NK-92 treated with Interleukin-12 subunit alpha and Interleukin-12 subunit beta, amount 100 ng/mL, for 24 hours (cell line): ENCODE data around the gene HOXA3.

ENCODE experiments used
- DNase-seq: peaks from one replicate; lab custom pipeline; 2025; lab: John Stamatoyannopoulos, UW

The HOXA3 gene

DNA sequence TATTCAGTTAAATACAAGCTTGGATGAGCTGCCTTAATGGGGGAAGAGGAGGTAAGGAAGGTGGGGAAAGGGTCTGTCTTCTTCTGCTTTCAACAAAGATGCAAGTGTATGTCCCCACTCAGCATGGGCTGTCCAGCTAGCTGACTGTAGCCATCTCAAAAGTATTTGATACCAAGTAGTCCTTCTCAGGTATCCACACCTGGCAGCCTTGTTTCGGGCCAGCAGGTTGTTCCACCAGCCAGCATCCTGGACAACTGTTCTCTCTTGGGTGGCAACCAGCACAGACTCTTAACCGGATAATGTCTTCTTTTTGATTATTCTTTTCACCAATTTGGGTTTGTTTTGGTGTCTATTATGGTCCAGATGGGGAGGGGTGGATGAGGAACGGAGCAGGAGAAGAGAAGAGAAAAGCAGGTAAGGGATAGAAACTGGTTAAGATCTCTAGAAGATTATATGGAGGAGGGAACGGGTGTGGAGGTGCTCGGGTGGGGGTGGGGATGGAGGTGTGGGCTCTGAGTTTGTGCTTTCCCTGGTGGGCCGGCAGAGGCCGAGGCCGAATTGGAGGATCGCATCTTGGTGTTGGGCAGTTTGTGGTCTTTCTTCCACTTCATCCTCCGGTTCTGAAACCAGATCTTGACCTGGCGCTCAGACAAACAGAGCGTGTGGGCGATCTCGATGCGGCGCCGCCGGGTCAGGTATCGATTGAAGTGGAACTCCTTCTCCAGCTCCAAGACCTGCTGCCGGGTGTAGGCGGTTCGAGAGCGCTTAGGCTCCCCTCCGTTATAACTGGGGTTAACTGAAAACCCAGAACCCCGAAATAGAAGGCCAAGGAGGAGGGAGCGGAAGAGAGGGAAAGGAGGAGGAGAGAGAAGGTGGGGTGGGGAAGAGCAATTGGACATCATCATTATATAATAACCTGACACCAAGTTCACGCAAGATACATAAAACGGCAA is 23.3 kb downstream of the HOXA3 start:
- no peak for DNase-seq

DNA sequence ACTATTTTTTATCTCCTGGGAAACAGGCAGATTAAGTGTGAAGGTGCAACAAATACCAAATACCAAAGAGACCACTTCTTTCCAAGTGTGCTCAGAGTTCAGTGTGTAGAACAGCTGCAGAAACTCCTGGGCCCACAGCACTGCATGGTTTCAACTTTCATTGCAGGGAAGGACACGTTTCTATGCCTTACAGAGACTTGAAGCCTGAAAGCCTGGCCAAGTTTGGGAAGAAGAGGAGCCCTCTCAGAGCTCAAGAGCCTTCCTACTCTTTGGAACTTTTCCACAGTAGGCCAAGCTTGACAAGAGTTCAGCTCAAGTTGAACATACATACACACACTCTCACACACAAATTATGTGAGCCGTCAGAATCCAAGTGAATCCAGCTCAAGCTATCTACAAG is 24.3 kb downstream of the HOXA3 start:
- DNase-seq, result no peak

- no peak for DNase-seq
Observed at GRCh38 chr7:27126596-27127327, 25.6 kb downstream of the HOXA3 start.

- no peak for DNase-seq
Observed at GRCh38 chr7:27125986-27126394, 26.4 kb downstream of the HOXA3 start.

- no peak for DNase-seq
Observed at GRCh38 chr7:27124902-27125689, 27.3 kb downstream of the HOXA3 start.

GRCh38 chr7:27124096-27124901 is 28.1 kb downstream of the HOXA3 start:
- no peak for DNase-seq

DNA sequence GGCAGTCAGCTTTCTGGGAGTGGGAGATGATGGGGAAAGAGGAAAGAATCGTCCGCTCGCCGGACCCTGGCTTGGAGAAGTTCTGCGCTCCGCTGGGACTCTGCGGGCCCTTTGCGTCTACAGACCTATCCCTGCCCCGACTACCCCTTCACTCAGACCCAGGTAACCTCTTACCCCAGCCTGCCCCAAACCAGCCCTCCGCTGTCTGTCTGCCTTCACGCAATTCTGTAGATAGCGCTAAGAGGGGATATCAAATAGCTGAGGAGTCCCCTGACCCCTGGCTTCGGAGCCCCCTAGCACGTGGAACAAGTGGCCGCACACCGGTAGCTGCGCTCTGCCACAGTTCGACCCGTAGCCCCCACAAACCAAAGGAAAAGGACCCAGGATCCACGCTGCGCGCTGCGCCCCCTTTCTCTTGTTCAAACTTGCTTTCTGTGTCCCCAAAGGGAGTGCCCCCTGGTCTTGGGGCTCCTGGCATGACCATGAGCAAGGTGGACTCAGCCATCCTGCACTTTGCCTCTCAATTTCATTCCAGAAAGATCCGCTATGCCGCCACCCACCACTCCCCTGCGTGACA is 28.8 kb downstream of the HOXA3 start:
- no peak for DNase-seq

GRCh38 chr7:27123007-27123476 is 29.3 kb downstream of the HOXA3 start:
- DNase-seq, result no peak

- DNase-seq, result no peak
Observed at GRCh38 chr7:27122077-27122910, 30.1 kb downstream of the HOXA3 start.

DNA sequence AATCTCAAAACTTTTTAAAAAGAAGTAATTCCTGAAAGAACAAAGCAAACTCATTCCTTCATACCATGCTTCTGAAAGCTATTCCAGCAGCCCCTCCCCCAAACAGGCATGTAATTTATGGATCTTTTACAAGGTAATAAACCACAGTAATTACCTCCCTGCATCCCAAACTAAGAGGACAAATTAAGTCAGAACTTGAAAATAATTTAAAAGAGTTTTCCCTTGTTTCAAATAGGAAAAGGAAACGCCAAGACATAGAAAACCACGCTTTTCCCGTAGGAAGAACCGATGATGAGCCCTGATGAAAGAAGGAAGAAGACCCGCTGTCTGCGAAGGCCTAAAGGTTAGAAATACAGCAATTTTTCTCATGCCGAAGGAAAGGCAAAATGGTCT is 30.7 kb downstream of the HOXA3 start:
- DNase-seq, result no peak

DNA sequence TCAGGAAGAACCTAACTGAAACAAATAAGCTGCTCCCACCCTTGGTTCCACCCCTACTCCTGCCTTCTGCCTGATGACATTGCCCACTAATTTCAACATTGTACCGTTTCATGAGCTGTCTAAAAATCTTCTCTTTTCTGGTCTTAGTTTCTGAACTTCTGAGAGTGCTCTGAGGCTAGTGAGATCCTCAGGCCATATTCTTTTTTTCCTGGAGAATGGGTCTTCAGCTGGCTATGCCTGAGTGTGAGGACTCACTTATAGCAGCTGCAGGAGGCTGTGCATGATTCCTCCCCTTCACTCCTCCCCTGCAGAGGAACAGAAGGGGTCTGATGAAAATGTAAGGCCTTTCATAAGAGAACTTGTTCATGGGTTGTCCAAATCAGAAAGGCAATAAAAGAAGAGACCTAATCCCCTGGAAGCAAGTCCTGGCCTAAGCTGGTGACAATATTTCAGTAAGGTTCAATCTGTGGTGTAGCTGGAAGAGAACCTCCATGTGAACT is 32.9 kb downstream of the HOXA3 start:
- DNase-seq, result no peak

- no peak for DNase-seq
Observed at GRCh38 chr7:27118580-27118979, 33.8 kb downstream of the HOXA3 start.

DNA sequence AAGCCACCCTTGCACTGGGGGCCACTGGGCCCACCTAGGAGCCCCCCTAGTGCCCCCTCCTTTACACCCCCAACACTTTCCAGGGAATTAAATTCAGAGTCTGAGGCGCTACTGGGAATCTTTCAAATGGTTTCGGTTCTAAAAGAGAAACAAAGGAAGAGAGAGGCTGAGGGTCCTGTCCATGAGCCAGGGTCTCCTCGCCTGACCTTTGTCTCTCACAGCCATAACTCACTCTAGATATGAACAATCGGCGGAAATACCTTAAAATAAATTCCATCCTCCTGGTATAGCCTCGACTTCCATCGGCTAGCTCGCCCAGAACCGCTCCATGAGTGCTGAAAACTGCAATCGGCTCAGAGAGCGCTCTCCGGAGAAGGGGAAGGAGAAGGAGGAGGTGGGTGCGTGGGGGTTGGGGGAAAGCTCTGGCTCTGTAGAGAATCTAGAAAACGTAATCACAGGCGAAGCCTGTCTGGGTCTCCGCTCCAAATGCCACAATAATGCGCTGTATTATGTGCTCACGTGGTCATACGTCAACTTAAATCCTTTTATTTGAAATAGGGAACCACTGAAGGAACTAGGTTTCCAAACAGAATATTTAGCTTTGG is 34.4 kb downstream of the HOXA3 start:
- DNase-seq, result no peak

DNA sequence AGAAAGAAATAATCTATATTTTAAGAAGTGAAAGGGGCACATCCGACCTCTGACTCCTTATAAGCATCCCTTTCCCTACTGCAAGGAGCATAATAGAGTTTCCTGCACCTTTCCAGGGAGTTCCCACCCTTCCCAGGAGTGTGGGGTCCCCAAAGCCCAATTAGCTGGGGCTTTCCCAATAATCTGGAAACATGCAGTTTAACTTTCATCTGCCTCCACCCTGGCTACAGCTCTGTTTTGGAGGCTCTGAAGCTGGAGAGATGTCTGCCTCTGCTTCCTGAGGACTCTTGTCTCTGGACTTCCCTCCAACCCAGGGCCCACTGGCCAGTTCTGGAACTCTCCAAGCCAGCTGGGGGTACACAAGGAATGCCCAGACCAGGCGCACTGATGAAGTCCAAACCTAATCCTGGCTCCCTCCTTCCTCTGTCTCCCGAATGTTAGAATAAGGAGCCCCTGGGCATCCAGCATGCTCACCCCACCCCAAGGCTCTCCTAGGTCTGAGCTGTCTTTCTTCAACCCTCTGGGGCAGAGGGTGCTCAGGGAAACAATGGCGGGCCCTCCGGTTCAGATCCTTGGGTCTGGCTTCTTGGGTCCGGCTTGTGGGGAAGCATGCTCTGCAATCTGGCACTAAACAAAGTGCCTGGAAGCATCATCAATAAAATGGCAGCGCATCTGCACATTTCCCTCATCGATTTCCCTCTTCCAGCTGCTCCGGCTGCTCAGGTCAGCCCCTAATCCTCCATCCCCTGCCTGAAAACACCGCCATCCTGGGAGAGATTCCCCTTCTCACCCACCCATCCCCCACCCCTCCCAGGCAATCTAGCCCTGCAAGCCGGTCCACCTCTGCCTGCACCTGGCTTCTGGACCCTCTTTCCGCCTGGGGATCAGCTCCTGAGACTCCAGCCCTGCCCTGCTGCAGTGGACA is 35.2 kb downstream of the HOXA3 start:
- no peak for DNase-seq

DNA sequence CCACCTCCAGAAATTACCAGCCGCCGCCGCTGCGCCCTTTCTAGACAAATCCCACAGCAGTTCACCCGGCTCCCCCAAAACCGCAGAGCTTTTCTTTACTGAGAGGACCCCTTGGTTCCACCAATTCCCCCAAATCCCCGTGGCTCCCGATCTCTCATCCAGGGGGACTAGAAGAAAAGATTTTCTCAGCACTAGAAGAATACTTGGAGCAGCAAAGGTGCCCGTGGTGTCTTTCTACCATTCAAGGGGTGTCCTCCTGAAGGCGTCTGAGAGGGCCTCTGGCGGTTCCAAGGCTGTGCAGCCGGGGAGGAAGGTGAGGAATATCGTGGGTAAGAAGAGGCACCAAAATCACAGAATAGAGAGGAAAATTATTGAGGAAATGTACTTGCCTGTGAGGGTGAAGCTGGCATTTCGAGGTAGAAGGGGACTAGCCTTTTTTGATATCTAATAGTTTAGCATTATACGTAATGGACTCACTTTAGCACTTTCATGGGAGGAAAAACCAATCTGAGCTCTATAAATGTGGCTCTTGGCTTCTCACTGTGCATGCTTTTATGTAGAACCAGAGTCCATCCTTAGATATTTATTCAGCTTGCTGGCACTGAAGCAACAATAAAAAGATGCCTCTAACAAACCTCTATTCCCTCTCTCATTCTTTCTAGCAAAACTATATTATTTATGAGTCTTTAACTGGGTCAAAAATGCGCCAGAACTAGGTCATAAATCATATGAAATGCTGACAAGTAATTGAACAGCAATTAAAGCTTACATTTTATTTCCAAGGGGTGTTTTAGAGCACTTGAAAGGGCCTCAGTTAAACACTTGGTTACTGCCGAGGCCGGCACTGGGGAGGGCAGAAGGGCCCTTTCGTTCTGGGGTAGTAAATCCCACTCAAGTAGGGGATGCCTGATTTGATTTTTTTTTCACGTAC is 36.1 kb downstream of the HOXA3 start:
- DNase-seq, result no peak

DNA sequence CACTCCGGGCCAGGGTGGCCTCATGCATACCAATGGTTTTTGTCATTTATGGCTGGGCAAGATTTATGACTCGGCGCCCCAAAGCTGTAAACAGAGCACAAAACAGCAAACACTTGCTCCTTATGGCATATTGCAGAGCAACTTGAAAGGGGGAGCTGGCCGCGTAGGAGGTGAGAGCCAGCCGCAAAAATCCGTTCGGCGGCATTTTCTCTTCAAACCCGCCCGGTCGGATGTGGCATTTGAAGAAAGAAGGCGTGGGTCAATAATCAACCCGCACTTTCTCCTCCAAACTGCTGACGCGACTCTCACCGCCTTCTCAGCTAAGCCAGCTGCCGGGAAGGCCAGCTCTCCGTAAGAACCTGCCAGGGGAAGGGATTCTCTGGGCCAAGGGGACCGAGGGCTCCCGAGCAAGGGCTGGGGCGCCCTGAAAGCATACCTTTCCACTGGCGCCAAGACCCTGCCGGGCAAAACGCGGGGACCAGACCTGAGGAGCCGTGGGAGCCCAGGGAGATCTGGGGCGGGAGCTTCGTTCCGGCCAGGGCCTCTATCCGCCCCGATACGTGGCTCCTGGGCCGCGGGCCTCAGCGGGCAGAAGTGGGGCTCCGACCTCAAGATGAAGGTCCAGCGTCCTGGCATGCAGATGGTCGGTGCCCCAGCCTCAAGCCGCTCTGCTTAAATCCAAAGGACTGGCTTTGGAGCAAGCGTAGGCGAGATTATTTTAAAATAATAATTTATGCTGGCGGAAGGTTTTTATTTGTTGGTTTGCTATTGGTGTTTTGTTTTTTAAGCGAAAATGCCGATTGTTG is 37.0 kb downstream of the HOXA3 start:
- no peak for DNase-seq

- no peak for DNase-seq
Observed at GRCh38 chr7:27114881-27115220, 37.5 kb downstream of the HOXA3 start.
